SK-N-SH (cell line): ENCODE data around the gene SETD1B.

ENCODE experiments used
- CTCF ChIP-seq: fragments of 200-600 bp; sonication (generic); IDR thresholded peaks from 2 replicates; pipeline ENCODE4 v1.6.1; 2017; ENCODE audit warnings: antibody characterized with exemption, mild to moderate bottlenecking, moderate library complexity
- EP300 ChIP-seq, 2 experiments: IDR thresholded peaks; 2 replicates each; pipeline versions ENCODE4 v1.4.0 to v1.6.1; 2012; ENCODE audit warnings: borderline replicate concordance in 1 of 2, low read depth in 1 of 2, low read length in 1 of 2
- MXI1 ChIP-seq: IDR thresholded peaks from 2 replicates; pipeline ENCODE4 v1.6.1; 2012; ENCODE audit warnings: mild to moderate bottlenecking, low read depth, low read length, improper control_type of control experiment
- POLR2AphosphoS5 ChIP-seq: IDR thresholded peaks from 2 replicates; pipeline ENCODE4 v1.6.1; 2012; ENCODE audit warnings: low read depth, low read length
- RAD21 ChIP-seq: IDR thresholded peaks from 2 replicates; pipeline ENCODE4 v1.6.1; 2012; ENCODE audit warnings: mild to moderate bottlenecking, low read length

GRCh38 chr12:121858318-121858661, 54.5 kb downstream of the SETD1B start:
- TF ChIP-seq RAD21, result no peak
- no peak for TF ChIP-seq MXI1
- TF ChIP-seq EP300 (IDR thresholded peaks at IDR 0.05; ENCODE audit: borderline replicate concordance in 1 of 2, low read depth in 1 of 2, low read length in 1 of 2), result no peak
- no peak for TF ChIP-seq POLR2AphosphoS5
- TF ChIP-seq CTCF, result no peak
